ENCODE results near the gene NPDC1.
A peak's percentile ranks its signal among the peaks of the same experiment; 100 is the strongest.

DNA sequence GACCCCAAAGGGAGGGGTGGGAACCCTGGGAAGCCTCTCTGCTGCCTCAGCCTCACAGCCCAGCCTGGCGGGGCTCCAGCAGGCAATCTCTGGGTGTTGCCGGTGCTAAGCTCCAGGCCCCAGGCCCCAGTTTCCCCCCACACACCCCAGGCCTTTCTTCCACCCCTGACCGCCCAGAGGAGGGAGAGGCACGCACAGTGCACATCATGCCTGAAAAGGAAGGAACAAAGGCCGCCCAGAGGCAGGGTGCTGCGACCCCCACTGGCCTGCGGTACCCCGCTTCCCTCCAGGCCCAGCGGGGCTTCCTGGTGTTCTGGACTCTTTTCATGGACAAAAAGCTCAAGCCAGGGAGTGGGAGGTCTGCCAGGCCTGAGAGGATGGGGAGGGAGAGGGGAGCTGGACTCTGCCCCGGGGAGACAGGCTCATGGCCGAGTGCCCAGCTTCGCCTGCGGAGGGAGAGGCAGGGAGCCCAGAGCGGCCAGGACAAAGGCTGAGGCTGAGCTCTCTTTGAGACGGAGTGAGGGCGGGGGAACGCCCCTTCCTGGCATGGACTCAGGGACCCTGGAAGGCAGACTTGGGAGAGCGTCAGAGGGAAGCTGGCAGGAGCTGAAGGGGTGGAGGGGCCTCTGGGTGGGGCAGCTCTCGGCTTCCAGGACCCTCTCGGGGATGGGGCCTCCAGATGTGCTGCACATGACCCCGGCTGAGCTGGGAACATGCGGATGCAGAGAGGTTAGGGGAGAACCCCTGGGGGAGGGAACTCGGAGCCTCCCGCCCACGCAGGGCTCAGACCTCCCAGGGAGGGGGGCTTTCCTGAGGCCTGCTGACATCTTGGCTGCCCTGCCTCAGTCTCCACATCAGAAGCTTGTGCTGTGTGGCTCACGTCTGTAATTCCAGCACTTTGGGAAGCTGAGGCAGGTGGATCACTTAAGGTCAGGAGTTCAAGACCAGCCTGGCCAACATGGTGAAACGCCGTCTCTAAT, 9.7 kb upstream of the NPDC1 start:
- TF ChIP-seq, protein P1, sequence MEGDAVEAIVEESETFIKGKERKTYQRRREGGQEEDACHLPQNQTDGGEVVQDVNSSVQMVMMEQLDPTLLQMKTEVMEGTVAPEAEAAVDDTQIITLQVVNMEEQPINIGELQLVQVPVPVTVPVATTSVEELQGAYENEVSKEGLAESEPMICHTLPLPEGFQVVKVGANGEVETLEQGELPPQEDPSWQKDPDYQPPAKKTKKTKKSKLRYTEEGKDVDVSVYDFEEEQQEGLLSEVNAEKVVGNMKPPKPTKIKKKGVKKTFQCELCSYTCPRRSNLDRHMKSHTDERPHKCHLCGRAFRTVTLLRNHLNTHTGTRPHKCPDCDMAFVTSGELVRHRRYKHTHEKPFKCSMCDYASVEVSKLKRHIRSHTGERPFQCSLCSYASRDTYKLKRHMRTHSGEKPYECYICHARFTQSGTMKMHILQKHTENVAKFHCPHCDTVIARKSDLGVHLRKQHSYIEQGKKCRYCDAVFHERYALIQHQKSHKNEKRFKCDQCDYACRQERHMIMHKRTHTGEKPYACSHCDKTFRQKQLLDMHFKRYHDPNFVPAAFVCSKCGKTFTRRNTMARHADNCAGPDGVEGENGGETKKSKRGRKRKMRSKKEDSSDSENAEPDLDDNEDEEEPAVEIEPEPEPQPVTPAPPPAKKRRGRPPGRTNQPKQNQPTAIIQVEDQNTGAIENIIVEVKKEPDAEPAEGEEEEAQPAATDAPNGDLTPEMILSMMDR (IDR thresholded peaks at IDR 0.05; ENCODE audit: low read depth, low read length, missing input control): no peak
- TF ChIP-seq TAF1 (conservative IDR thresholded peaks at IDR 0.05) (no peak), YY1 (IDR thresholded peaks at IDR 0.05) (peak; percentile 43), JUND (IDR thresholded peaks at IDR 0.05) (peak in 1 of 2 donors; percentile 23), FOXA1 (IDR thresholded peaks at IDR 0.05) (no peak), RAD21 (IDR thresholded peaks at IDR 0.05) (peak in 1 of 2 donors; percentile 24), GABPA (IDR thresholded peaks at IDR 0.05 in 1 of 2, conservative IDR thresholded peaks at IDR 0.05 in 1 of 2) (peak in 1 of 2 donors; percentile 49), ZBTB33 (IDR thresholded peaks at IDR 0.05) (no peak)
- TF ChIP-seq, protein P2, sequence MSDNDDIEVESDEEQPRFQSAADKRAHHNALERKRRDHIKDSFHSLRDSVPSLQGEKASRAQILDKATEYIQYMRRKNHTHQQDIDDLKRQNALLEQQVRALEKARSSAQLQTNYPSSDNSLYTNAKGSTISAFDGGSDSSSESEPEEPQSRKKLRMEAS (IDR thresholded peaks at IDR 0.05): no peak
- TF ChIP-seq, protein P3, sequence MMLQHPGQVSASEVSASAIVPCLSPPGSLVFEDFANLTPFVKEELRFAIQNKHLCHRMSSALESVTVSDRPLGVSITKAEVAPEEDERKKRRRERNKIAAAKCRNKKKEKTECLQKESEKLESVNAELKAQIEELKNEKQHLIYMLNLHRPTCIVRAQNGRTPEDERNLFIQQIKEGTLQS (IDR thresholded peaks at IDR 0.05): no peak
